Stomach (tissue), 4 donors: ENCODE data around the gene TNFRSF8.

Source experiments
- POLR2A ChIP-seq, 4 donors: fragments of 450-650 bp; IDR thresholded peaks; one replicate each; pipeline ENCODE4 v1.6.1; 2016; ENCODE audit warnings: antibody characterized with exemption in 4 of 4, control low read depth in 2 of 4, mild to moderate bottlenecking in 1 of 4, moderate library complexity in 1 of 4
- POLR2AphosphoS5 ChIP-seq, 3 donors: sonication (generic); formaldehyde crosslinking; IDR thresholded peaks; one replicate each; pipeline ENCODE4 v1.6.1; 2016; ENCODE audit warnings: antibody characterized with exemption in 3 of 3
- TF ChIP-seq, protein P1 (sequence below), 7 experiments: fragments of 450-650 bp in 4 of 7; fragments of 200-600 bp in 3 of 7; sonication (generic) in 3 of 7; IDR thresholded peaks; one replicate each; pipeline ENCODE4 v1.5.1; 2016 to 2019; ENCODE audit warnings: antibody characterized with exemption in 7 of 7, control low read depth in 2 of 7, mild to moderate bottlenecking in 1 of 7

DNA sequence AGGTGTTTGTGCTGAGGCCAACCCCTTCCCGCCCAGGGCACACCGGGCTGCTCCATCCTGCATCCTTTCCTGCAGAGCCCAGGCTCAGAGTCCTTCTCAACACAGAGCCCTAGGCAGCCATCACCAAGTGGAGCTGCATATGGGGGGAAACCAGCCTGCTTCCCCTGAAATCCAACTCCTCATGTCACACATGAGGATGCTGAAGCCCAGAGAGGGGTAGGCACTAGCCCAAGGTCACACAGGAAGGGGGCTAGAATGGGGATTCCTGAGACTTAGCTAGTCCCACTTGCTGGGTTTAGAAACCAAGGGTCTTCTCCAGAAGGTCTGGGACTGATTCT lies 98.2 kb downstream of the TNFRSF8 start:
- TF ChIP-seq, protein P1, sequence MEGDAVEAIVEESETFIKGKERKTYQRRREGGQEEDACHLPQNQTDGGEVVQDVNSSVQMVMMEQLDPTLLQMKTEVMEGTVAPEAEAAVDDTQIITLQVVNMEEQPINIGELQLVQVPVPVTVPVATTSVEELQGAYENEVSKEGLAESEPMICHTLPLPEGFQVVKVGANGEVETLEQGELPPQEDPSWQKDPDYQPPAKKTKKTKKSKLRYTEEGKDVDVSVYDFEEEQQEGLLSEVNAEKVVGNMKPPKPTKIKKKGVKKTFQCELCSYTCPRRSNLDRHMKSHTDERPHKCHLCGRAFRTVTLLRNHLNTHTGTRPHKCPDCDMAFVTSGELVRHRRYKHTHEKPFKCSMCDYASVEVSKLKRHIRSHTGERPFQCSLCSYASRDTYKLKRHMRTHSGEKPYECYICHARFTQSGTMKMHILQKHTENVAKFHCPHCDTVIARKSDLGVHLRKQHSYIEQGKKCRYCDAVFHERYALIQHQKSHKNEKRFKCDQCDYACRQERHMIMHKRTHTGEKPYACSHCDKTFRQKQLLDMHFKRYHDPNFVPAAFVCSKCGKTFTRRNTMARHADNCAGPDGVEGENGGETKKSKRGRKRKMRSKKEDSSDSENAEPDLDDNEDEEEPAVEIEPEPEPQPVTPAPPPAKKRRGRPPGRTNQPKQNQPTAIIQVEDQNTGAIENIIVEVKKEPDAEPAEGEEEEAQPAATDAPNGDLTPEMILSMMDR (IDR thresholded peaks at IDR 0.05), result no peak
- TF ChIP-seq POLR2AphosphoS5 (IDR thresholded peaks at IDR 0.05), result no peak
- TF ChIP-seq POLR2A (IDR thresholded peaks at IDR 0.05), result no peak
